ENCODE measurements around the gene SLC26A9.

- TF ChIP-seq CTCF (IDR thresholded peaks at IDR 0.05): no peak
- TF ChIP-seq POLR2A (IDR thresholded peaks at IDR 0.05): no peak
- TF ChIP-seq EP300 (IDR thresholded peaks at IDR 0.05): no peak
Observed at GRCh38 chr1:205954819-205955404, 11.7 kb upstream of the SLC26A9 start.

Measured in ovary (tissue), 3 donors.